A673 (cell line): ENCODE data around the gene ITSN1. TPM values are rescaled to one million over a fixed set of nuclear protein-coding genes. Genes with fewer than 3 reads are reported as not detected.

Experiments
- BruUV-seq: library from RNA; stranded (reverse); fragments of 400-500 nt; replicated peaks from 2 replicates; lab custom pipeline; 2021; lab: Mats Ljungman, UMichigan
- CTCF ChIA-PET: fragments of 300-600 bp; sonication (Branson Sonifier 250); formaldehyde crosslinking; loops from one replicate; lab custom pipeline; 2022; ENCODE audit warnings: antibody characterized with exemption; lab: Charles Lee
- POLR2A ChIA-PET: fragments of 300-600 bp; sonication (Branson Sonifier 250); formaldehyde crosslinking; loops from one replicate; lab custom pipeline; 2022; ENCODE audit warnings: antibody characterized with exemption; ENCODE audit not compliant: low non-redundant PET; lab: Charles Lee
- DNase-seq: peaks from one replicate; pipeline ENCODE4 v3.0.0-alpha.2; 2015; ENCODE audit warnings: low spot score
- H3K27ac ChIP-seq: fragments of 200-600 bp; sonication (generic); 2 replicates; pipeline ENCODE4 v1.5.1; 2016; ENCODE audit warnings: mixed run types, low read depth, mild to moderate bottlenecking, mixed read lengths, antibody characterized with exemption, low read length; ENCODE audit not compliant: poor library complexity, severe bottlenecking
- H3K27me3 ChIP-seq: fragments of 200-600 bp; sonication (generic); replicated peaks from 2 replicates; pipeline ENCODE4 v1.6.1; 2017; ENCODE audit warnings: mixed run types, low read depth, mild to moderate bottlenecking, mixed read lengths, antibody characterized with exemption, low read length; ENCODE audit not compliant: insufficient read depth, poor library complexity
- H3K36me3 ChIP-seq: fragments of 200-600 bp; sonication (generic); 2 replicates; pipeline ENCODE4 v1.6.1; 2016; ENCODE audit warnings: mixed run types, mild to moderate bottlenecking, mixed read lengths, antibody characterized with exemption, low read length; ENCODE audit not compliant: insufficient read depth, poor library complexity, severe bottlenecking
- H3K4me1 ChIP-seq: fragments of 200-600 bp; sonication (generic); 2 replicates; pipeline ENCODE4 v1.6.1; 2017; ENCODE audit warnings: mixed run types, mild to moderate bottlenecking, mixed read lengths, antibody characterized with exemption, low read length; ENCODE audit not compliant: insufficient read depth, poor library complexity, severe bottlenecking
- H3K4me3 ChIP-seq: fragments of 200-600 bp; sonication (generic); 2 replicates; pipeline ENCODE4 v1.5.1; 2016; ENCODE audit warnings: low read depth, mixed run types, mild to moderate bottlenecking, mixed read lengths, low read length; ENCODE audit not compliant: poor library complexity, severe bottlenecking
- H3K9me3 ChIP-seq: fragments of 200-600 bp; sonication (generic); 2 replicates; pipeline ENCODE4 v1.6.1; 2016; ENCODE audit warnings: mixed run types, low read depth, mild to moderate bottlenecking, mixed read lengths, antibody characterized with exemption, low read length; ENCODE audit not compliant: poor library complexity, severe bottlenecking
- EZH2 ChIP-seq: fragments of 200-600 bp; sonication (generic); IDR thresholded peaks from 2 replicates; pipeline ENCODE4 v1.6.1; 2017; ENCODE audit warnings: borderline replicate concordance, low read depth, mild to moderate bottlenecking, mixed read lengths, antibody characterized with exemption, low read length; ENCODE audit not compliant: poor library complexity, severe bottlenecking
- intact Hi-C: fragments of 100-400 bp; cut with micrococcal nuclease; formaldehyde crosslinking; loops from one replicate; pipeline ENCODE4 v1.10.0; 2022; ENCODE audit not compliant: unreplicated experiment
- total RNA-seq: library from RNA; stranded (reverse); gene quantifications from 2 replicates; pipeline ENCODE4 v1.2.3, GENCODE V29; 2021
- TF ChIP-seq, protein P1 (sequence below): fragments of 300-800, 200-600 bp; sonication (generic); conservative IDR thresholded peaks from 2 replicates; pipeline ENCODE4 v1.5.1; 2017; ENCODE audit warnings: low read depth, mild to moderate bottlenecking, antibody characterized with exemption, low read length, moderate library complexity, mixed read lengths

Gene ITSN1
- total RNA-seq, 1 experiment from 2014 or later = 54.2 TPM

- ChIA-PET POLR2A (no interaction called here), CTCF (no interaction called here)
- Histone ChIP-seq H3K4me3 (no peak overlapping the region), H3K27ac (no peak overlapping the region), H3K36me3 (no peaks in the 10 kb centered on the region), H3K4me1 (no peaks in the 10 kb centered on the region), H3K27me3 (no peaks in the 10 kb centered on the region), H3K9me3 (no peaks in the 10 kb centered on the region)
- TF ChIP-seq, protein P1, sequence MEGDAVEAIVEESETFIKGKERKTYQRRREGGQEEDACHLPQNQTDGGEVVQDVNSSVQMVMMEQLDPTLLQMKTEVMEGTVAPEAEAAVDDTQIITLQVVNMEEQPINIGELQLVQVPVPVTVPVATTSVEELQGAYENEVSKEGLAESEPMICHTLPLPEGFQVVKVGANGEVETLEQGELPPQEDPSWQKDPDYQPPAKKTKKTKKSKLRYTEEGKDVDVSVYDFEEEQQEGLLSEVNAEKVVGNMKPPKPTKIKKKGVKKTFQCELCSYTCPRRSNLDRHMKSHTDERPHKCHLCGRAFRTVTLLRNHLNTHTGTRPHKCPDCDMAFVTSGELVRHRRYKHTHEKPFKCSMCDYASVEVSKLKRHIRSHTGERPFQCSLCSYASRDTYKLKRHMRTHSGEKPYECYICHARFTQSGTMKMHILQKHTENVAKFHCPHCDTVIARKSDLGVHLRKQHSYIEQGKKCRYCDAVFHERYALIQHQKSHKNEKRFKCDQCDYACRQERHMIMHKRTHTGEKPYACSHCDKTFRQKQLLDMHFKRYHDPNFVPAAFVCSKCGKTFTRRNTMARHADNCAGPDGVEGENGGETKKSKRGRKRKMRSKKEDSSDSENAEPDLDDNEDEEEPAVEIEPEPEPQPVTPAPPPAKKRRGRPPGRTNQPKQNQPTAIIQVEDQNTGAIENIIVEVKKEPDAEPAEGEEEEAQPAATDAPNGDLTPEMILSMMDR = no peak
- no peak for TF ChIP-seq EZH2
- BruUV-seq = no TSS peak
- intact Hi-C loops = no loop called here
- no peak for DNase-seq
Measured at GRCh38 chr21:33839806-33840205, 197.5 kb downstream of the ITSN1 start.

GRCh38 chr21:33840771-33841170 is 198.5 kb downstream of the ITSN1 start:
- no TSS peak for BruUV-seq
- H3K27ac ChIP-seq = no peak overlapping the region
- no peaks in the 10 kb centered on the region for H3K4me1 ChIP-seq
- ChIA-PET CTCF (no interaction called here), POLR2A (interaction anchor here (0.9 kb wide), 1 partner anchor 242 kb away, joined by 3 read pairs; no protein-coding TSS in a partner anchor)
- intact Hi-C loops = no loop called here
- DNase-seq = no peak
- no peaks in the 10 kb centered on the region for H3K36me3 ChIP-seq
- TF ChIP-seq, protein P1 = no peak
- TF ChIP-seq EZH2 = no peak
- no peak overlapping the region for H3K4me3 ChIP-seq
- H3K9me3 ChIP-seq = no peaks in the 10 kb centered on the region
- H3K27me3 ChIP-seq = no peaks in the 10 kb centered on the region

DNA sequence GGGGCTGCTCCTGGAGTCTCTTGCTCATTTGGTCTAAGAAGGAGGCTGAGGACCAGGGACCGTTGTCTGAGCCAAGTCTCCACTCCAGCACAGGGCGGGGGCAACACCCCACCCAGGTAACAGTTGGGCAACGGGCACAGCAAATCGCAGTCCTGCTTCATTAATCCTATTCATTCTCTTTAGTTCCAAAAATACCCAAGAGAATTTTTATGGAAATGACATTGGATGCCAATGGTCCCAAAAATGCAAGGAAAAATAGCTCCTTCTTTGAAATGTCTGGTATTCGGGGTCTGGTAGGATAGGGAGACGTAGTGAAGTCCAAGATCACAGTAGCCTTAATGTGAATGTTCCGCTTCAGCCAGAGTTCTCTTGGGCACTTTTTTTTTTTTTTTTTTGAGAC is 199.3 kb downstream of the ITSN1 start:
- no peak overlapping the region for H3K27ac ChIP-seq
- no TSS peak for BruUV-seq
- no peaks in the 10 kb centered on the region for H3K4me1 ChIP-seq
- CTCF ChIA-PET = no interaction called here
- no peaks in the 10 kb centered on the region for H3K36me3 ChIP-seq
- intact Hi-C loops = no loop called here
- TF ChIP-seq, protein P1 = no peak
- no peak for TF ChIP-seq EZH2
- H3K27me3 ChIP-seq = no peaks in the 10 kb centered on the region
- H3K9me3 ChIP-seq = no peaks in the 10 kb centered on the region
- H3K4me3 ChIP-seq = no peak overlapping the region
- POLR2A ChIA-PET = interaction anchor here (0.6 to 0.9 kb wide), 2 partner anchors 16 to 242 kb away, joined by 3 to 11 read pairs; no protein-coding TSS in a partner anchor
- no peak for DNase-seq
